Spleen (tissue), 7 donors: ENCODE measurements around the gene HLA-DPB1.

Experiments used
- CTCF ChIP-seq, 11 experiments: fragments of 200-600 bp in 7 of 11; fragments of 450-650 bp in 4 of 11; sonication (generic) in 4 of 11; IDR thresholded peaks in 8 of 11; conservative IDR thresholded peaks in 3 of 11; 1 replicate in 7 of 11; 2 replicates in 4 of 11; pipeline versions ENCODE4 v1.4.0 to v1.8.0; 2016 to 2021; ENCODE audit warnings: antibody characterized with exemption in 11 of 11, inconsistent platforms in 4 of 11, mild to moderate bottlenecking in 1 of 11
- POLR2A ChIP-seq, 3 donors: fragments of 450-650 bp; IDR thresholded peaks; one replicate each; pipeline ENCODE4 v1.5.1; 2017; ENCODE audit warnings: antibody characterized with exemption in 3 of 3, mild to moderate bottlenecking in 1 of 3
- donor health status: DM: no; HTN: no; CAD: no; lungs with moderate emphysema.
- donor health status: DM: no; HTN: no; CAD: no.
- donor health status: DM: no; HTN: no; CAD: no.

GRCh38 chr6:33132081-33132524, 56.3 kb downstream of the HLA-DPB1 start:
- TF ChIP-seq CTCF (IDR thresholded peaks at IDR 0.05 in 8 of 11, conservative IDR thresholded peaks at IDR 0.05 in 3 of 11) (no peak), POLR2A (IDR thresholded peaks at IDR 0.05) (no peak)
